GM21526 (cell line): Measurements from ENCODE around the gene HASPIN.
A peak's percentile ranks its signal among the peaks of the same experiment; 100 is the strongest.
"Not testable (repeated sequence)": the region's sequence is repeated elsewhere in the genome, so short reads cannot be mapped to it uniquely, and the experiment has no call there.

Source experiments
- ATAC-seq: cut with Tn5 transposase; IDR thresholded peaks from one replicate; pipeline ENCODE4 v1.9.1; 2021; ENCODE audit warnings: moderate library complexity; ENCODE audit not compliant: unreplicated experiment, low FRiP score

HASPIN gene

GRCh38 chr17:3695723-3696411, 27.8 kb upstream of the HASPIN start, which contains the start of gene P2RX5:
TSS of gene P2RX5 (minus strand) at chr17:3696155. CDS start at chr17:3696005, 150 bp downstream.
- ATAC-seq: no peak

GRCh38 chr17:3697103-3697476, 26.6 kb upstream of the HASPIN start:
- ATAC-seq: no peak

- ATAC-seq: no peak
Observed at GRCh38 chr17:3698139-3698538, 25.6 kb upstream of the HASPIN start.

GRCh38 chr17:3699951-3700350, 23.8 kb upstream of the HASPIN start:
- no peak for ATAC-seq

GRCh38 chr17:3702041-3702539, 21.6 kb upstream of the HASPIN start:
- ATAC-seq: not testable (repeated sequence)

- no peak for ATAC-seq
Observed at GRCh38 chr17:3704931-3705717, 18.6 kb upstream of the HASPIN start.

- not testable (repeated sequence) for ATAC-seq
Observed at GRCh38 chr17:3705718-3705984, 18.1 kb upstream of the HASPIN start.

- ATAC-seq: no peak
Observed at GRCh38 chr17:3708366-3708765, 15.3 kb upstream of the HASPIN start.

- ATAC-seq: peak; percentile 84
Observed at GRCh38 chr17:3710951-3711383, 12.7 kb upstream of the HASPIN start.

- no peak for ATAC-seq
Observed at GRCh38 chr17:3712811-3713463, 10.8 kb upstream of the HASPIN start.

- no peak for ATAC-seq
Observed at GRCh38 chr17:3715296-3715695, 8.4 kb upstream of the HASPIN start.

GRCh38 chr17:3718201-3718600, 5.5 kb upstream of the HASPIN start:
- no peak for ATAC-seq

- no peak for ATAC-seq
Observed at GRCh38 chr17:3719265-3719664, 4.4 kb upstream of the HASPIN start.

- ATAC-seq: no peak
Observed at GRCh38 chr17:3722716-3723115, 987 bp upstream of the HASPIN start.

- ATAC-seq: no peak
Observed at GRCh38 chr17:3723188-3723555, 531 bp upstream of the HASPIN start.

GRCh38 chr17:3724378-3725077, 825 bp downstream of the HASPIN start:
- ATAC-seq: no peak

GRCh38 chr17:3727041-3727440, 3.3 kb downstream of the HASPIN start:
- no peak for ATAC-seq

GRCh38 chr17:3728099-3728498, 4.4 kb downstream of the HASPIN start:
- not testable (repeated sequence) for ATAC-seq

- ATAC-seq: no peak
Observed at GRCh38 chr17:3729881-3730280, 6.2 kb downstream of the HASPIN start.

- no peak for ATAC-seq
Observed at GRCh38 chr17:3730881-3731429, 7.3 kb downstream of the HASPIN start.

GRCh38 chr17:3732210-3732621, 8.5 kb downstream of the HASPIN start:
- ATAC-seq: no peak
